Colonic mucosa (tissue), 4 donors: ENCODE measurements around the gene TUSC2. TPM values are rescaled to one million over a fixed set of nuclear protein-coding genes. Genes with fewer than 3 reads are reported as not detected.

Experiments used
- DNase-seq: peaks from one replicate; pipeline ENCODE4 v3.0.0-alpha.2; 2020
- H3K27ac ChIP-seq: fragments of 200-600 bp; one replicate; pipeline ENCODE4 v1.8.0; 2021
- H3K27me3 ChIP-seq: fragments of 200-600 bp; one replicate; pipeline ENCODE4 v1.8.0; 2021
- H3K36me3 ChIP-seq: fragments of 200-600 bp; one replicate; pipeline ENCODE4 v1.8.0; 2021
- H3K4me1 ChIP-seq: fragments of 200-600 bp; one replicate; pipeline ENCODE4 v1.8.0; 2021; ENCODE audit warnings: mild to moderate bottlenecking
- H3K4me3 ChIP-seq: fragments of 200-600 bp; one replicate; pipeline ENCODE4 v1.8.0; 2021
- H3K9ac ChIP-seq, 2 donors: one replicate each; pipeline ENCODE4 v1.7.0; 2013; ENCODE audit warnings: control low read depth in 2 of 2, low read depth in 2 of 2, low read length in 2 of 2
- H3K9me3 ChIP-seq: fragments of 200-600 bp; one replicate; pipeline ENCODE4 v1.8.0; 2021
- CTCF ChIP-seq: fragments of 200-600 bp; IDR thresholded peaks from one replicate; pipeline ENCODE4 v1.8.0; 2022; ENCODE audit warnings: antibody characterized with exemption, mild to moderate bottlenecking
- intact Hi-C: fragments of 100-400 bp; cut with DNase I; formaldehyde crosslinking; loops from one replicate; pipeline ENCODE4 v1.14.1; 2022
- total RNA-seq, 2 donors: library from RNA; stranded (reverse); fragmentation: NEBNext Ultra II Directional in 1 of 2; extraction: Animal tissue kit (Norgen Biotek cat#: 25700) in 1 of 2; gene quantifications; one replicate each; pipeline ENCODE4 v1.2.1, GENCODE V29; 2021
- donor health status: healthy.
- donor health status: DM: no; HTN: no; CAD: no.
- donor health status: DM: no; HTN: no; CAD: no.

The TUSC2 gene
- total RNA-seq, 2 donors from 2014 or later = 26.1 to 39.5 TPM

- H3K9ac ChIP-seq = no peak overlapping the region
- no peak for DNase-seq
Measured at GRCh38 chr3:50304601-50305000, 23.4 kb downstream of the TUSC2 start.

GRCh38 chr3:50303013-50303815 lies 24.8 kb downstream of the TUSC2 start, which contains the start of gene HYAL1:
HYAL1 (minus strand) TSS chr3:50303574; CDS start chr3:50302956, 618 bp downstream.
- Histone ChIP-seq H3K27me3 (no peaks in the 10 kb centered on the region), H3K4me3 (peak within 1 kb of the TSS; percentile 4), H3K9ac (peak within 1 kb of the TSS; percentile 34 to 52), H3K27ac (peak within 1 kb of the TSS; percentile 47), H3K36me3 (no peaks in the 10 kb centered on the region), H3K4me1 (peaks cover 13% of the 10 kb centered on the region), H3K9me3 (no peaks in the 10 kb centered on the region)
- peak; percentile 77 for DNase-seq
- intact Hi-C loops = no loop called here
- TF ChIP-seq CTCF = no peak

More at GRCh38 chr3:50304601-50305000, 23.4 kb downstream of the TUSC2 start:
- H3K4me1 ChIP-seq = peaks cover 8% of the 10 kb centered on the region
- H3K4me3 ChIP-seq = no peak overlapping the region
- H3K9me3 ChIP-seq = no peaks in the 10 kb centered on the region
- no peak for TF ChIP-seq CTCF
- intact Hi-C loops = no loop called here
- no peaks in the 10 kb centered on the region for H3K27me3 ChIP-seq
- no peak overlapping the region for H3K27ac ChIP-seq
- no peaks in the 10 kb centered on the region for H3K36me3 ChIP-seq

GRCh38 chr3:50302095-50303012 lies 25.7 kb downstream of the TUSC2 start:
- no peak for DNase-seq
- Histone ChIP-seq H3K4me3 (peak overlapping the region; percentile 4), H3K9me3 (no peaks in the 10 kb centered on the region), H3K36me3 (no peaks in the 10 kb centered on the region), H3K4me1 (peaks cover 15% of the 10 kb centered on the region), H3K27ac (peak overlapping the region; percentile 22), H3K9ac (peak overlapping the region in 1 of 2 donors; percentile 52), H3K27me3 (no peaks in the 10 kb centered on the region)
- intact Hi-C loops = no loop called here
- TF ChIP-seq CTCF = no peak

- Histone ChIP-seq H3K4me3 (peak overlapping the region; percentile 47), H3K27me3 (no peaks in the 10 kb centered on the region), H3K4me1 (peaks cover 15% of the 10 kb centered on the region), H3K9me3 (no peaks in the 10 kb centered on the region), H3K36me3 (no peaks in the 10 kb centered on the region), H3K27ac (peak overlapping the region; percentile 91), H3K9ac (peak overlapping the region; percentile 28 to 89)
- intact Hi-C loops = no loop called here
- TF ChIP-seq CTCF = no peak
- no peak for DNase-seq
Measured at GRCh38 chr3:50300681-50301254, 27.3 kb downstream of the TUSC2 start.
